ENCODE measurements around the gene ITGA3. TPM values are rescaled to one million over a fixed set of nuclear protein-coding genes. Genes with fewer than 3 reads are reported as not detected.

Gene ITGA3
- total and polyA plus RNA-seq, 2 experiments from 2014 or later, result 28.5 to 32.8 TPM

DNA sequence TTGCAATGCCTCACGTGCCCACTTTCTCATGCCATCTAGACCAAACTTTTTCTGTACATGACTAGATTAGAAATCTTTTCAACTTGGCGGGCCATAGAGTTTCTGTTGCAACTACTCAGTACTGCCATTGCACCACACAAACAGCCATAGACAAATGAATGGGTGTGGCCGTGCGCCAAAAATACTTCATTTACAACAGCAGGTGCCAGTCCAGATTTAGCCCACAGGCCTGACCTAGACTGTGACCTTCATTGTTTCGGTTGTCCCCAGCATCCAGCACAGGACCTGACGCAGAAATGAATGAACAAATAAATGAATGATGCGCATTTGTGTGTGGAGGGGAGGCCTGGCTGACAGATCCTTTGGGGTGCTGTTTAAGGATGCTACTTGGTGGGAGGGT is 24.9 kb downstream of the ITGA3 start:
- no peak for DNase-seq (ENCODE audit: low spot score)
- Histone ChIP-seq H3K79me2 (no peaks in the 10 kb centered on the region), H4K20me1 (ENCODE audit: insufficient read depth, poor library complexity, severe bottlenecking) (no peaks in the 10 kb centered on the region), H3K27ac (no peak overlapping the region), H3K9me3 (ENCODE audit: low read depth) (no peaks in the 10 kb centered on the region), H3K4me1 (ENCODE audit: insufficient read depth) (no peaks in the 10 kb centered on the region), H2AFZ (no peak overlapping the region), H3K27me3 (no peaks in the 10 kb centered on the region), H3K4me3 (no peak overlapping the region), H3K4me2 (no peak overlapping the region), H3K36me3 (replicated peaks; ENCODE audit: insufficient read depth, low read depth) (no peaks in the 10 kb centered on the region), H3K9me2 (replicated peaks; ENCODE audit: insufficient read depth) (no peaks in the 10 kb centered on the region)
- 99% methylated on average over 7 of the region's 7 CpGs for WGBS (ENCODE audit: low lambda C conversion rate, missing lambda C conversion rate)
- no peak for TF ChIP-seq EZH2 (IDR thresholded peaks at IDR 0.05; ENCODE audit: borderline replicate concordance)
- TF ChIP-seq, protein P1, sequence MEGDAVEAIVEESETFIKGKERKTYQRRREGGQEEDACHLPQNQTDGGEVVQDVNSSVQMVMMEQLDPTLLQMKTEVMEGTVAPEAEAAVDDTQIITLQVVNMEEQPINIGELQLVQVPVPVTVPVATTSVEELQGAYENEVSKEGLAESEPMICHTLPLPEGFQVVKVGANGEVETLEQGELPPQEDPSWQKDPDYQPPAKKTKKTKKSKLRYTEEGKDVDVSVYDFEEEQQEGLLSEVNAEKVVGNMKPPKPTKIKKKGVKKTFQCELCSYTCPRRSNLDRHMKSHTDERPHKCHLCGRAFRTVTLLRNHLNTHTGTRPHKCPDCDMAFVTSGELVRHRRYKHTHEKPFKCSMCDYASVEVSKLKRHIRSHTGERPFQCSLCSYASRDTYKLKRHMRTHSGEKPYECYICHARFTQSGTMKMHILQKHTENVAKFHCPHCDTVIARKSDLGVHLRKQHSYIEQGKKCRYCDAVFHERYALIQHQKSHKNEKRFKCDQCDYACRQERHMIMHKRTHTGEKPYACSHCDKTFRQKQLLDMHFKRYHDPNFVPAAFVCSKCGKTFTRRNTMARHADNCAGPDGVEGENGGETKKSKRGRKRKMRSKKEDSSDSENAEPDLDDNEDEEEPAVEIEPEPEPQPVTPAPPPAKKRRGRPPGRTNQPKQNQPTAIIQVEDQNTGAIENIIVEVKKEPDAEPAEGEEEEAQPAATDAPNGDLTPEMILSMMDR (IDR thresholded peaks at IDR 0.05; ENCODE audit: poor library complexity), result no peak
- no peak for TF ChIP-seq EZH2phosphoT487 (IDR thresholded peaks at IDR 0.05; ENCODE audit: low read depth, severe bottlenecking, unreplicated experiment)

DNA sequence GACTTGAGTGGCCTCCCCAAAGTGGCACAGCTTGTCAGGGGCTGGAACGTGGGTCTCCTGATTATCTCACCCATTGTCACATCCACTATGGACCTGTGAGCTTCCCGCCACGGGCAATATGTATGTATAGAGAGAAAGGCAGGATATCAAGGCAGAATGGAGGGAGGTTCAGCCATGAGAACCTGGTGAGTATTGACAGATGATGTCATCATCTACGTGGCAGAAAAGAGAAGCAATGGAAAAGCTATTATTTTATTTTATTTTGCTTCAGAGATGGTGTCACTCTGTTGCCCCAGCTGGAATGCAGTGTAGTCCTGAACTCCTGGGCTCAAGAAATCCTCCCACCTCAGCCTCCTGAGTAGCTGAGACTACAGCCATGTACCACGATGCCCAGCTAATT is 25.8 kb downstream of the ITGA3 start:
- Histone ChIP-seq H3K36me3 (replicated peaks; ENCODE audit: insufficient read depth, low read depth) (no peaks in the 10 kb centered on the region), H3K9me3 (ENCODE audit: low read depth) (no peaks in the 10 kb centered on the region), H3K4me3 (no peak overlapping the region), H3K79me2 (no peaks in the 10 kb centered on the region), H3K4me1 (ENCODE audit: insufficient read depth) (no peaks in the 10 kb centered on the region), H3K9me2 (replicated peaks; ENCODE audit: insufficient read depth) (no peaks in the 10 kb centered on the region), H3K27me3 (no peaks in the 10 kb centered on the region), H3K4me2 (no peak overlapping the region), H4K20me1 (ENCODE audit: insufficient read depth, poor library complexity, severe bottlenecking) (no peaks in the 10 kb centered on the region), H2AFZ (no peak overlapping the region), H3K27ac (no peak overlapping the region)
- WGBS (ENCODE audit: low lambda C conversion rate, missing lambda C conversion rate), result 81% methylated on average over 5 of the region's 5 CpGs
- DNase-seq (ENCODE audit: low spot score), result no peak
- TF ChIP-seq, protein P1 (IDR thresholded peaks at IDR 0.05; ENCODE audit: poor library complexity), result no peak
- no peak for TF ChIP-seq EZH2 (IDR thresholded peaks at IDR 0.05; ENCODE audit: borderline replicate concordance)
- TF ChIP-seq EZH2phosphoT487 (IDR thresholded peaks at IDR 0.05; ENCODE audit: low read depth, severe bottlenecking, unreplicated experiment), result no peak

DNA sequence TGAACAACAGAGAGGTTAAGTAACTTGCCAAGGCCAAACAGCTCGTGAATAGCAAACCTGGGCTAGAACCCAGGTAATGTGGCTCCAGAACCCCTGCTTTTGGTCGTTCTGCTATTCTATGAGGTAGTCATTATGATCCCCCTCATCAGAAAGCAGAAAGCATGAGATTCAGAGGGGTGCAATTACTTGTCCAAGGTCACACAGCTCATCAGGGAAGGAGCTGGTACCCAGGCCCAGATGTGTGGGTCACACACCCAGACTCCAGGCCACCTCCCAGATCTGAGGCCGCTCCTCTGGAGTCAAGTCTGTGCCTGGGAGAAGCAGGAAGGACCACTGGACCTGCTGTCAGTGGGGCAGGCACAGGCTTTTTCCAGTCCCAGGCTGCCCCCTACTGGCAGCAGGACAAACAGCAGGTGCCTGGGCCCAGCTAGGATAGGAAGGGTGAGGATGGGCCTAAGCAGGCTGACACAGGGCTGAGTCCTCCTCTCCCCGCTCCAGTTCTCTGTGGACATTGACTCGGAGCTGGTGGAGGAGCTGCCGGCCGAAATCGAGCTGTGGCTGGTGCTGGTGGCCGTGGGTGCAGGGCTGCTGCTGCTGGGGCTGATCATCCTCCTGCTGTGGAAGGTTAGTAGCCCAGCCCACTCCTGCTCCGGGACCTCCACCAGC is 31.5 kb downstream of the ITGA3 start:
- Histone ChIP-seq H2AFZ (no peak overlapping the region), H3K9me3 (ENCODE audit: low read depth) (no peaks in the 10 kb centered on the region), H3K4me2 (no peak overlapping the region), H3K79me2 (no peaks in the 10 kb centered on the region), H3K36me3 (replicated peaks; ENCODE audit: insufficient read depth, low read depth) (no peaks in the 10 kb centered on the region), H3K27me3 (no peaks in the 10 kb centered on the region), H3K4me3 (no peak overlapping the region), H3K9me2 (replicated peaks; ENCODE audit: insufficient read depth) (no peaks in the 10 kb centered on the region), H4K20me1 (ENCODE audit: insufficient read depth, poor library complexity, severe bottlenecking) (no peaks in the 10 kb centered on the region), H3K27ac (no peak overlapping the region), H3K4me1 (ENCODE audit: insufficient read depth) (no peaks in the 10 kb centered on the region)
- no peak for TF ChIP-seq EZH2 (IDR thresholded peaks at IDR 0.05; ENCODE audit: borderline replicate concordance)
- TF ChIP-seq, protein P1 (IDR thresholded peaks at IDR 0.05; ENCODE audit: poor library complexity), result peak; percentile 93
- DNase-seq (ENCODE audit: low spot score), result peak; percentile 80
- 51% methylated on average over 10 of the region's 10 CpGs for WGBS (ENCODE audit: low lambda C conversion rate, missing lambda C conversion rate)

All from hepatocyte (in vitro differentiated cells).